Epidermal melanocyte (primary cell): ENCODE results near the gene CLC.
"Not testable (repeated sequence)": the region's sequence is repeated elsewhere in the genome, so short reads cannot be mapped to it uniquely, and the experiment has no call there.

Source experiments
- DNase-seq: peaks from one replicate; pipeline ENCODE4 v3.0.0; 2011; ENCODE audit warnings: low spot score; ENCODE audit not compliant: insufficient read length

Gene CLC

DNA sequence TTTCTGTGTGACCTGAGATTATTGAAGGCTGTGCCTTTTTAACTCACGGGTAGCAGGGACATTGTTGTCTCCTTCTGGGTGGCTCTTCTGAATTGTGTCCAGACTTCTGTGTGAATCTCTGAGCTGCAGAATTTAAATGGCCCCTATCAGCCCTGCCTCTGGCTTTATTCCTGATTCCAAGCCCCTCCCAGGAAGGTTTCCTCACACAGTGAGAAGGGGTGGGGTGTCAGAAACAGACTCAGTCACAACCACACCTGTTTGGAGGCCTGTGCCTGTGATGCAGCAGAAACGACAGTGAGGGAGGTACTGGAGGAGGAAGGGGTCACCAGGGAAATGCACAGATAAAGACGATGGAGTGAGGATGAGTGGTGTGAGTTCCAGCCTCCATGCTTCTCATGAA lies at the start of gene CLC:
TSS of gene CLC (minus strand) at position 139 of the 400 bp plus-strand sequence. CDS start at position 62, 77 bp downstream.
- DNase-seq, result no peak

DNA sequence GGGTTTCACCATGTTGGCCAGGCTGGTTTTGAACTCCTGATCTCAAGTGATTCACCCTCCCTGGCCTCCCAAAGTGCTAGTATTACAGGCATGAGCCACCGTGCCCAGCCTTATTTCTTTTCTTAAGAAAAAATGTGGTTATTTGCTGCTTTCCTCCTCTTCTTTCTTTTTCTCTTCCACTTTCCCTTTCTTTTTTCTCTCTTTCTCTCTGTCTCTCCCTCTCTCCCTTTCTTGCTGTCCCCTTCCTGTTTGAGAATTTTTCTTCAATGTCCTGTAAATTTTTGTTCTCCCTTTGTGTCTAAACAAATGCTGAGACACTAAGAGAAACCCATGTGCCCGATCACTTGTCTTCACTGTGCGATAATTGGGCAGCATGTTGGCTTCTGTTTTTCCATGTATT lies 43.1 kb upstream of the CLC start:
- DNase-seq, result no peak

DNA sequence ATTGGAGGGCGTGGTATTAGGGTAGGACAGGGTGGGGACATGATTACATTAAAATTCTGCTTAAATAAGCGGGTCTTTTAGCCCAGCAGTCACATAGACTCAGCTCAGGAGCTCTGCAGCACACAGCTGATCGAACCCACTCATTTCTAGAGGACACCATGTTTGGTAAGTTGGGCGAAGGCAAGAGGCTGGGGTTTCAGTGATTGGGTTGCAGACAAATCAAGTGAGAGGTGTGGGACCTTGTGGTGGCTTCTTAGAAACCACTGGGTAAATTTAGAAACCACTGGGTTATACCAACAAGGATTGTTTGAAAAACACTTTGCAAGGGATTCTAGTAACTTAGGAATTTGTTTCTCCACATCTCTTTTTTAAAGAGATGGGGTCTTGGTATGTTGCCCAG lies 40.9 kb upstream of the CLC start, which contains the start of gene LEUTX:
TSS of gene LEUTX (plus strand) at position 92 of the 400 bp plus-strand sequence. CDS start at position 159, 67 bp downstream.
- DNase-seq, result no peak

- no peak for DNase-seq
Measured at GRCh38 chr19:39768786-39769185, 31.0 kb upstream of the CLC start.

DNA sequence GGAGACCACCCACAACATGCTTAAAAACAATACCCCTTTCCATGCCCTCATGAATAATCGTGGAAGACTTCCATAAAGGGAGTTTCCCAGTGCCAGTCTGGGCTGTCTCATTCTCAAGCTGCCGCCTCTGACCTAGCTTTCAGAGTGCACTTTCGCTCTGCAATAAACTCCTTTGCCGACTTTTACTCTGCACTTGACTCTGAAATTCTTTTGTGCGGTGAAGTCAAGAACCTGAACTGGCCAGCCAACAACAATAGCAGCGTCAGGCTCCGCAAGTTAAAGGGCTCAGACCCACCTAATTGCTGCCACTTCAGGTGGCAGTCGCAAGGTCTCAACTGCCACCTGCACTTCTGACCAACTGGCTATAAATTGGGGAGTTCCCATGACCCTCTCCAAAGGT lies 30.5 kb upstream of the CLC start:
- no peak for DNase-seq

DNA sequence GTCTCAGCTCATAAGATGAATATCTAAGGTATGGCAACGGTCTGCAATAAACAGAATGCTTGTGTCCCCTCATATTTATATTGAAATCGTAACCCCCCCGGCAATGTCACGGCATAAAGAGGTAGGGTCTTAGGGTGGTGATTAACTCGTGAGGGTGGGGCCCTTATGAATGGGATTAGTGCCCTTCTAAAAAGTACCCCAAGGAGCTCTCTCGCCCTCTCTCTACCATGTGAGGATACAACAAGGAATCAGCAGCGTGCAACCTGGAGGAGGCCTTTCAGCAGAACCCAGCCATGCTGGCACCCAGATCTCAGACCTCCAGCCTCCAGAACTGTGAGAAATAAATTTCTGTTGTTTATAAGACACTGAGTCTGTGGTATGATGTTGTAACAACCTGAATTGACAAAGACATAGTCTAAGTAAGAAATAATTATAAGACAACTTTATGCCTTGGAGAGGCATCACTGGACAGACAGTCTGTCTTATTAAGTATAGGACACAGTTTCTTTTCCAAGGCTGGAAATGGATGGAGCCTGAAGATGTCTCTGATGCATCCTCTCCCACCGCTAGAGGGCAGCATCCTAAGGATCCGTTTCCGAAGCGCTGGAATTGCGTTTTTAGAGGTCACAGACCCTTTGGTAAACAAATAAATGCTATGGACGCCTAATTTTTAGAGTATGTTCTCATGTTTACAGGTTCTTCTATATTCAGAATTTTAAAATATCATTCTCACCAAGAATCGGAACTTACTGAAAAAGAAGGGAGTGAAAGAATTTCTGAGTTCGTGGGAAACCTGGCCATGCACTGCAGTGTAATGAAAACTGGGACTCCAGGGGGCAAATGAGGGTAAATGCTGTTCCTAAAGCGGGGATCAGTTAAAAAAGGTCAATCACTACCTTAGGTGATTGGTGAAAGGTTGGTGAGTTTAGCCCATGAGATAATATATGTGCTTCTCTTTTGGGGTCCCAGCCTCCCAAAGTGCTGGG lies 27.6 kb upstream of the CLC start:
- DNase-seq, result no peak

DNA sequence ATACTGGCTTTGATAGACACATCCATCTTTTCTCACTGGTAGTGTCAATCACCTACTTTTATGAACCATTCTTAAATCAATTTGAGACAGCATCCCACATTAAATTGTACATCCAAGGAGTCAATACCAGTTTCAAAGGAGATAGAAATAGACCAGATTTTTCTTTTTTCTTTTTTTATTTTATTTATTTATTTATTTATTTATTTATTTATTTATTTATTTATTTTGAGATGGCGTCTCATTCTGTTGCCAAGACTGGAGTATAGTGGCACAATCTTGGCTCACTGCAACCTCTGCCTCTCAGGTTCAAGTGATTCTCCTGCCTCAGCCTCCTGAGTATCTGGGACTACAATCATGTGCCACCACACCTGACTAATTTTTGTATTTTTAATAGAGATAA lies 24.0 kb upstream of the CLC start:
- not testable (repeated sequence) for DNase-seq

DNA sequence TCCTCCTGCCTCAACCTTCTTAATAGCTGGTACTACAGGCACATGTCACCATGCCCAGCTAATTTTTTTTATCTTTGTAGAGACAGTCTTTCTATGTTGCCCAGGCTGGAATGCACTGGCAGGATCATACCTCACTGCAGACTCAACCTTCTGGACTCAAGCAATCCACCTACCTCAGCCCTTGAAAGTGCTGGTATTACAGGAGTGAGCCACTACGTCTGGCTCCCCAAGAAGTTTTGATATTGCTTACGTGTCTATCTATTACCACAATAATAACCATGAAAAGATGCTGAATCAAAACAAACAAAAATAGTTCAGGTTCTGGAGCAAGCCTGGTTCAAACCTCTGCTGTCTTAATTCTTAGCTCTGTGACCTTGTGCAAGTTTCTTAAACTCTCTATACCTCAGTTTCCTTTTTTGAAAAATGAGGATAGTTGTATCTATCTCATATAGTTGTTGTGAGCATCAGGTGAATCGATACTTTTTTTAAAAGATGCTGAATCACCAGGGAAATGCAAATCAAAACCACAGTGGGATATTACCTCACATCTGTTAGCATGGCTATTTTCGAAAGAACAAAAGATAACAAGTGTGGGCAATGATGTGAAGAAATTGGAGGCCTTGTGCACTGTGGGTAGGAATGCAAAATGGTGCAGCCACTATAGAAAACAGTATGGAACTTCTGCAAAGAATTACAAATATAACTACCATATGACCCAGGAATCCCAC lies 21.8 kb upstream of the CLC start:
- DNase-seq, result no peak

DNA sequence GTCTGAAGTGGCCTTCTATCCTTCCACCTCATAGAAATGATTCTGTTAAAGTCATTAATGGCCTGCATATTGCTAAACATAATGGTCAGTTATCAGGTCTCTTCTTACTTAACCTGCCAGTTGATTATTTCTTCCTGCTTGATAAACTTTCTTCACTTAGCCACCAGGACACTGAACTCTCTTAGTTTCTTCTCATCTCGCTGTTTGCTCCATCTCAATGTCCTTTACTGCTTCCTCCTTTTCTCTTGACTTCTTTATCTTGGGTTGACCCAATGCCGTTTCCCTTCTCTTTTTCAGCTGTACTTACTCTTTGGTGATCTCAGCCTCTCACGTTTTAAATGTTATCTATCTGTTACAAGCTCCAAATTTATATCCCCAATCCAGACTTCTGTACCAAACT lies 17.1 kb upstream of the CLC start:
- no peak for DNase-seq

- no peak for DNase-seq
Measured at GRCh38 chr19:39754544-39754943, 16.7 kb upstream of the CLC start.

DNA sequence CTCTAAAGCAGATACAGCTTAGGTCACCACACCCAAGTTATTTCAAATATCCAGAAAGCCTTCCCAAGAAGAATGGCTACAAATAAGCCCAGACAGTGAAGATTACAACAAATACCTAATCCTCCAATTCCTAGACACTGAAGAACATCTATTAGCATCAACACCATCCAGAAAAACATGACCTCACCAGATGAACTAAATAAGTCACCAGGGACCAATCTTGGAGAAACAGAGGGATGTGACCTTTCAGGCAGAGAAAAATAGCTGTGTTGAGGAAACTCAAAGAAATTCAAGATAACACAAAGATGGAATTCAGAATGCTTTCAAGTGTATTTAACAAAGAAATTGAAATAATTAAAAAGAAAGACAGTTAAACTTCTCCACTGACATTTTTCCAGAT lies 15.0 kb upstream of the CLC start:
- no peak for DNase-seq

DNA sequence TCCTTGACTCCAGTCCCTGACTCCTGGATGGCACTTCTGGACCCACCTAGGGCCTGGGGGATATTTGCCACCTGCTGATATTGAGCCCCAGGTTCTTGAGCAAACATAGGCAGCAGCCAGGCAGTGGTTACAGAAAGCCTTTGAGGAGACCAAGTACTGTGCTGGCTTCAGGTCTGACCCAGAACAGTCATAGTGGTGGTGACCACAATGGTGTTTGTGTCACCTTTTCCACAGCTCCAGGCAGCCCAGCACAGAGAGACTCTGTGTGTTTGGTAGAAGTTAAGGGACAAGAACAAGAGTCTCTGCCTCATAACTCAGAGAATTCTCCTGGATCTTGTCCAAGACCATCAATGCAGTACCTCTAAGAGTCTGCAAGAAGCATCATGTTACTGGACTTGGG lies 14.6 kb upstream of the CLC start:
- no peak for DNase-seq

DNA sequence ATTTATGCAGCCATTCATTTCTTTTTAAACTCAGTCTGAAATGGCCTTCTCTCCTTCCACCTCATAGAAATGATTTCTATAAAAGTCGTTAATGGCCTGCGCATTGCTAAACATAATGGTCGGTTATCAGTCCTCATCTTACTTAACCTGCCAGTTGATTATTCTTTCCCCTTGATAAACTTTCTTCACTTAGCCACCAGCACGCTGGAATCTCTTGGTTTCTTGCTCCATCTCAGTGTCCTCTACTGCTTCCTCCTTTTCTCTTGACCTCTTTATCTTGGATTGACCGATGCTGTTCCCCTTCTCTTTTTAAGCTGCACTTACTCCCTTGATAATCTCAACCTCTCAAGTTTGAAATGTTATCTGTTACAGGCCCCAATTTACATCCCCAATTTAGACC lies 12.2 kb upstream of the CLC start:
- DNase-seq, result no peak

DNA sequence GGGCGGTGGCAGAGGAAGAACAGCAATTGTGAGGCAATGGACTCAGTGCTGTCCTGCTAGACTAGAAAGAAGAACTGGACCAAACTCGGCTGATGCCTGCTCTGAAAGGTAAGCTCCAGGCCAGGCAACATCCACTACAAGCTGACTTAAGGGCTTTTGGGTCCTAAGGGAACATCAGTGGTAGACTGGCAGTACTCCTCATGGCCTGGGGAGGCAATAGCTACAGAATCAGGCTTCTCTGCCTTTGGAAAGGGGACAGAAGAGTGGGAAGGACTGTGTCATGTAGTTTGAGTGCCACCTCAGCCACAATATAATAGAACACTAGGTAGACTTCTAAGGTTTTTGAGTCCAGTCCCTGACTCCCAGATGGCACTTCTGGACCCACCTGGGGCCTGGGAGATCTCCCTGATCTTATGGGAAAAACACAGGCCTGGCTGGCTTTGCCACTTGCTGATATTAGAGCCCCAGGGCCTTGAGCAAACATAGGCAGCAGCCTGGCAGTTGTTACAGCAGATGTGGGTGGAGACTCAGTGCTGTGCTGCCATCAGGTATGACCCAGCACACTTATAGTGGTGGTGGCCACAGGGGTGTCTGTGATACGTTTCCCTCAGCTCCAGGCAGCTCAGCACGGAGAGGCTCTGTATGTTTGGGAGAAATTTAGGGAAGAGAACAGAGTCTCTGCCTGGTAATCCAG lies 9.2 kb upstream of the CLC start:
- no peak for DNase-seq

GRCh38 chr19:39745643-39746042 lies 7.8 kb upstream of the CLC start:
- no peak for DNase-seq

GRCh38 chr19:39740395-39740794 lies 2.6 kb upstream of the CLC start:
- no peak for DNase-seq

DNA sequence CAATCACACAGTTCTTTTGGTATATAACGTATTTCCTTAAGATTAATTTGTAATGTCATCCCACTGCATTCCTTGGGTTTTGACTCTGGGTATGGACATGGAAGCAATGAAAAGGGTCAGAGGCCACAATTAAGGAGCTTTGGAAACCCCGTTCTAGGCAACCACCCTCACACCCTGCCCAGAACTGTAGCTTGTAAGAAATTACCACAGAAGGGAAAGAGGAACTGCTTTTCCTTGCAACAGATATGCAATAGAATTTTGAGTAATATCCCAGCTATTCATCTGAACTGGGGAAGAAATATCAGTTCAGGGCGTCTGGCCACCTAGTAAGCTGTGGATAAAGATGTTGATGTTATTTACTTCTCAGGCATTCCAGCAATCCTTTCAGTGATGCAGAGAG lies 985 bp upstream of the CLC start:
- DNase-seq, result no peak

GRCh38 chr19:39737351-39737750 lies 478 bp downstream of the CLC start:
- DNase-seq, result no peak

- DNase-seq, result no peak
Measured at GRCh38 chr19:39736088-39736487, 1.7 kb downstream of the CLC start.

DNA sequence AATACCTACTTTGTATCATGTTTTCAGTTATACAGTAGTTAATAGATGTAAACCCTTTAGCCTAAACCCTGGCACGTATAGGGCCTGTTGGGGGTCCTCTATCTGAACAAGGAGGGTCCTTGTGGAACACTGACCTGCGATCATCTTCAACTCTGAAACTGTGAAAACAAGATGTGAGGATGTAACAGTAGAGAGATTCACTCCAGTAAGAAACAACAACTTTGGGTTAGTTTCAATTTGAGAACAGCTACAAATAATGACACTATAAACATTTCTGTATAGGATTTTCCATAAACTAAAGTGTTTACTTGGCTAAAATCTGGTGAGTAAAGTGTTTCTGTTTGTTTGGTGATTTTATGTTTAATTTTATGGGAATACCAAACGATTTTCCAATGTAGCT lies 2.1 kb downstream of the CLC start:
- DNase-seq, result no peak

DNA sequence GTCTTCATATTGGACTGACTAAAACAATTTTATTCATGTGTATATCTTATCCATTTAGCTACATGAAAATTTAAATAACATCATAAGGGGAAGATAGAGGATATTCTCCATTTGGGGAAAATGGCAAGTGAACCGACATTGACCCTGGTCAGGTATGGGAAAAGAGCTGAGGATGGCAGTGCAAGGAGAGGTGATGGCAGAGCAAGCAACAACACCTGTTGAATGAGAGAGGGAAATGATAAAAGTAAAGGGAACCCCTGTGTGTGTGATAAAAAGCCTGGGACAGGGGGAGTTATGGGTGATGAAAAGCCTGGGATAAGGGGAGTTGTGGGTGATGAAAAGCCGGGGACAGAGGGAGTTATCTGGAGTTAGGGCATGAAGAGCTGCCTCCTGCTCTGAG lies 4.0 kb downstream of the CLC start:
- no peak for DNase-seq

DNA sequence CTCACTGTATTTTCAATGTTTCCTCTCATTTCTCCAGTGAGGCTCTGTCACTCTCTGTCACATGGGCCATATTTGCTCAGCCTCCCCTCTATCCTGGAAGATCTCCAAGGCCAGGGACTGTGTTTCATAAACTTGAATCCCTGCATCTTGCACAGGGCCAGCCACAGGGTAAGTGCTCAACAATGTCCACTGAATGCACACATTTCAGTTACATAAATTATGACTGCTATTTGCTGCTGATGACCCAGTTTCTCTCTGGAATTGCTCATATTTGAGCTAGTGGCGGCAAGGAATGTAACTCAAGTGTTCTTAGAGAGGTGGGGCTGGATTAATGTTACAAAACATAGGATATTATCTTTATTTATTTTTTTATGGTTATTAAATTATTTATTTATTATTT lies 6.1 kb downstream of the CLC start:
- no peak for DNase-seq
